CD14-positive monocyte (primary cell): Measurements from ENCODE around the gene NFRKB. TPM values are rescaled to one million over a fixed set of nuclear protein-coding genes. Genes with fewer than 3 reads are reported as not detected.

Experiments
- DNase-seq, 3 donors: peaks; one replicate each; pipeline ENCODE4 v3.0.0-alpha.2; 2011 to 2022
- H2AFZ ChIP-seq: 2 replicates; pipeline ENCODE4 v1.6.0; 2012; ENCODE audit warnings: mild to moderate bottlenecking, low read depth, low read length, inconsistent platforms; ENCODE audit not compliant: insufficient read depth, poor library complexity, severe bottlenecking
- H3K27ac ChIP-seq, 2 donors: 1 replicate in 1 of 2; 2 replicates in 1 of 2; pipeline ENCODE4 v1.5.1; 2012 to 2013; ENCODE audit warnings: low read length in 2 of 2, control low read depth in 1 of 2, inconsistent platforms in 1 of 2, low read depth in 1 of 2, mild to moderate bottlenecking in 1 of 2
- H3K27me3 ChIP-seq, 2 donors: one replicate each; pipeline versions ENCODE4 v1.6.0 to v1.6.1; 2011 to 2013; ENCODE audit warnings: low read length in 2 of 2; ENCODE audit not compliant: control insufficient read depth in 2 of 2, insufficient read depth in 2 of 2
- H3K36me3 ChIP-seq, 2 donors: replicated peaks in 1 of 2; 1 replicate in 1 of 2; 2 replicates in 1 of 2; pipeline versions ENCODE4 v1.5.1 to v1.6.1; 2012 to 2013; ENCODE audit warnings: low read length in 2 of 2, control low read depth in 1 of 2, inconsistent platforms in 1 of 2, mild to moderate bottlenecking in 1 of 2; ENCODE audit not compliant: insufficient read depth in 2 of 2, control insufficient read depth in 1 of 2
- H3K4me1 ChIP-seq, 2 donors: 1 replicate in 1 of 2; 2 replicates in 1 of 2; pipeline versions ENCODE4 v1.5.1 to v1.6.1; 2012 to 2013; ENCODE audit warnings: low read length in 2 of 2, control low read depth in 1 of 2, inconsistent platforms in 1 of 2, mild to moderate bottlenecking in 1 of 2, moderate library complexity in 1 of 2; ENCODE audit not compliant: insufficient read depth in 2 of 2, control insufficient read depth in 1 of 2
- H3K4me2 ChIP-seq: replicated peaks from 2 replicates; pipeline ENCODE3; 2012; ENCODE audit warnings: low read length, moderate library complexity, mild to moderate bottlenecking; ENCODE audit not compliant: poor library complexity, severe bottlenecking; ENCODE audit errors: extremely low read depth
- H3K4me3 ChIP-seq, 3 experiments: fragments of 200-600 bp in 1 of 3; sonication (generic) in 1 of 3; replicated peaks in 1 of 3; 1 replicate in 2 of 3; 2 replicates in 1 of 3; pipeline ENCODE4 v1.5.1; 2011 to 2013; ENCODE audit warnings: low read length in 3 of 3, mild to moderate bottlenecking in 3 of 3, control low read depth in 2 of 3, low read depth in 2 of 3, inconsistent platforms in 1 of 3, moderate library complexity in 1 of 3
- H3K79me2 ChIP-seq: 2 replicates; pipeline ENCODE4 v1.6.0; 2012; ENCODE audit warnings: mild to moderate bottlenecking, control low read depth, inconsistent platforms, low read length, moderate library complexity; ENCODE audit not compliant: insufficient read depth
- H3K9ac ChIP-seq: 2 replicates; pipeline ENCODE4 v1.6.0; 2017; ENCODE audit warnings: low read length, mild to moderate bottlenecking; ENCODE audit not compliant: insufficient read depth, poor library complexity, severe bottlenecking
- H3K9me3 ChIP-seq, 2 donors: replicated peaks in 1 of 2; 1 replicate in 1 of 2; 2 replicates in 1 of 2; pipeline versions ENCODE4 v1.5.1 to v1.6.1; 2012 to 2013; ENCODE audit warnings: low read length in 2 of 2, control low read depth in 1 of 2; ENCODE audit not compliant: control insufficient read depth in 1 of 2, insufficient read depth in 1 of 2
- H4K20me1 ChIP-seq: 2 replicates; pipeline ENCODE4 v1.6.0; 2012; ENCODE audit warnings: mild to moderate bottlenecking, low read length, control low read depth, moderate library complexity; ENCODE audit not compliant: insufficient read depth
- H3K27ac Mint-ChIP-seq, 7 donors: one replicate each; pipeline ENCODE4 v1.8.0; 2020; ENCODE audit warnings: mild to moderate bottlenecking in 7 of 7, mixed read lengths in 7 of 7, moderate library complexity in 6 of 7, inconsistent platforms in 2 of 7
- H3K27me3 Mint-ChIP-seq, 3 donors: one replicate each; pipeline ENCODE4 v1.8.0; 2021 to 2022; ENCODE audit warnings: low read depth in 3 of 3, mild to moderate bottlenecking in 3 of 3, mixed read lengths in 3 of 3, moderate library complexity in 3 of 3, inconsistent platforms in 1 of 3
- H3K36me3 Mint-ChIP-seq, 2 donors: one replicate each; pipeline ENCODE4 v1.8.0; 2020; ENCODE audit warnings: mixed read lengths in 2 of 2, inconsistent platforms in 1 of 2, mild to moderate bottlenecking in 1 of 2
- H3K4me1 Mint-ChIP-seq: one replicate; pipeline ENCODE4 v1.8.0; 2020; ENCODE audit warnings: mild to moderate bottlenecking, mixed read lengths
- H3K4me3 Mint-ChIP-seq, 2 donors: one replicate each; pipeline ENCODE4 v1.8.0; 2020; ENCODE audit warnings: mild to moderate bottlenecking in 2 of 2, mixed read lengths in 2 of 2, moderate library complexity in 1 of 2
- H3K9me3 Mint-ChIP-seq, 7 donors: one replicate each; pipeline ENCODE4 v1.8.0; 2020 to 2022; ENCODE audit warnings: mixed read lengths in 7 of 7, mild to moderate bottlenecking in 6 of 7, moderate library complexity in 6 of 7, inconsistent platforms in 2 of 7
- WGBS: methylation state at CpG from one replicate; pipeline ENCODE4 v1.1.5; 2013; ENCODE audit warnings: missing lambda C conversion rate; ENCODE audit not compliant: insufficient coverage; 5-methylcytosine and 5-hydroxymethylcytosine counted together
- intact Hi-C, 2 donors: fragments of 100-400 bp; cut with micrococcal nuclease; formaldehyde crosslinking; loops; one replicate each; pipeline versions ENCODE4 v1.15.0 to v1.15.1; 2023
- polyA plus RNA-seq, 3 donors: library from polyadenylated mRNA; depleted of rRNA in 1 of 3; unstranded in 2 of 3; stranded (reverse) in 1 of 3; fragments of 300-500 nt in 2 of 3; fragments of >200 nt in 1 of 3; fragmentation: Illumina TruSeq in 2 of 3; gene quantifications; 1 replicate in 2 of 3; 2 replicates in 1 of 3; pipeline ENCODE4 v1.2.3, GENCODE V29; 2012 to 2021
- TF ChIP-seq, protein P1 (sequence below): fragments of 200-600 bp; IDR thresholded peaks from one replicate; pipeline ENCODE4 v1.8.0; 2022; ENCODE audit warnings: antibody characterized with exemption, mild to moderate bottlenecking

Gene NFRKB
- polyA plus RNA-seq, 3 donors = 5.8 to 25.6 (median 9.1) TPM

DNA sequence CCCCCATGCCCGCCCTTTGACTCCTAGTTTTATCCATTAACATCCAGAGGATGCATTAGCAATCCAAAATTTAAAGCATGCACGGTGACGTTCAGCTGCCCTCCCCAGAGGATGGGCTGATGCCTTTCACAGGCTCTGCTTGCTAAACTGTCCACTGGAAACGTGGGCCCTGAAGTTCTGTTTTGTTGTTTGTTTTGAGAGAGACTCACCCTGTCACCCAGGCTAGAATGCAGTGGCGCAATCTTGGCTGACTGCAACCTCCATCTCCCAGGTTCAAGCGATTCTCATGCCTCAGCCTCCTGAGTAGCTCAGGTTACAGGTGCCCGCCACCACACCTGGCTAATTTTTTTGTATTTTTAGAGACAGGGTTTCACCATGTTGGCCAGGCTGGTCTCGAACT lies 39.3 kb downstream of the NFRKB start:
- peaks cover 0 to 2% of the 10 kb centered on the region in 2 donors for H3K4me1 ChIP-seq
- H3K27me3 Mint-ChIP-seq = peaks cover 0 to 3% (median under 1%) of the 10 kb centered on the region in 3 donors

DNA sequence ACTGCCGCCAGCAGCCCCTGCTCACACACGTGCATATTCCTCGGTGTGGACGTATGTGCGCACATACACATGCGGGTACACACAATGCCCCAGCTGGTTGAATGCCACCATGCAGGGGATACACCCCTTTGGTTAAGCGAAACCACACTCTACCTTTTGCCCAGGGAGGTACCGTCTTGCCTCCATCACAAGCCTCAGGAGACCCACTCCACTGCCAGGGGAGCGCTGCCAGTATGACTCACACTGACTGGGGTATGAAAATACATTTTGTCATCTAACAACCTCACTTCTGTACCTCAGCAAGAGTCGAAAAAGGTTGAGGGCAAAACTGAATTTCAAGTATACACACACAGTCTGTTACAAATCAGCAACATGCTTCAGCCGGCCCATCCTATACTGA lies 40.3 kb downstream of the NFRKB start:
- TF ChIP-seq, protein P1, sequence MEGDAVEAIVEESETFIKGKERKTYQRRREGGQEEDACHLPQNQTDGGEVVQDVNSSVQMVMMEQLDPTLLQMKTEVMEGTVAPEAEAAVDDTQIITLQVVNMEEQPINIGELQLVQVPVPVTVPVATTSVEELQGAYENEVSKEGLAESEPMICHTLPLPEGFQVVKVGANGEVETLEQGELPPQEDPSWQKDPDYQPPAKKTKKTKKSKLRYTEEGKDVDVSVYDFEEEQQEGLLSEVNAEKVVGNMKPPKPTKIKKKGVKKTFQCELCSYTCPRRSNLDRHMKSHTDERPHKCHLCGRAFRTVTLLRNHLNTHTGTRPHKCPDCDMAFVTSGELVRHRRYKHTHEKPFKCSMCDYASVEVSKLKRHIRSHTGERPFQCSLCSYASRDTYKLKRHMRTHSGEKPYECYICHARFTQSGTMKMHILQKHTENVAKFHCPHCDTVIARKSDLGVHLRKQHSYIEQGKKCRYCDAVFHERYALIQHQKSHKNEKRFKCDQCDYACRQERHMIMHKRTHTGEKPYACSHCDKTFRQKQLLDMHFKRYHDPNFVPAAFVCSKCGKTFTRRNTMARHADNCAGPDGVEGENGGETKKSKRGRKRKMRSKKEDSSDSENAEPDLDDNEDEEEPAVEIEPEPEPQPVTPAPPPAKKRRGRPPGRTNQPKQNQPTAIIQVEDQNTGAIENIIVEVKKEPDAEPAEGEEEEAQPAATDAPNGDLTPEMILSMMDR = no peak
- H3K36me3 ChIP-seq = peaks cover 4 to 13% of the 10 kb centered on the region in 2 donors
- H2AFZ ChIP-seq = no peak overlapping the region
- Mint-ChIP-seq H3K4me3 (no peak overlapping the region), H3K36me3 (peaks cover 6 to 9% of the 10 kb centered on the region in 2 donors), H3K27me3 (peaks cover 0 to 3% (median 3%) of the 10 kb centered on the region in 3 donors), H3K27ac (no peak overlapping the region), H3K9me3 (no peaks in the 10 kb centered on the region), H3K4me1 (peaks cover 15% of the 10 kb centered on the region)
- H3K9ac ChIP-seq = no peak overlapping the region
- H3K27me3 ChIP-seq = no peaks in the 10 kb centered on the region
- H3K4me3 ChIP-seq = no peak overlapping the region
- no peak overlapping the region for H3K27ac ChIP-seq
- no peak for DNase-seq
- peaks cover 0 to 2% of the 10 kb centered on the region in 2 donors for H3K4me1 ChIP-seq
- H4K20me1 ChIP-seq = no peaks in the 10 kb centered on the region
- intact Hi-C loops = no loop called here
- no peaks in the 10 kb centered on the region for H3K79me2 ChIP-seq
- H3K4me2 ChIP-seq = no peak overlapping the region
- H3K9me3 ChIP-seq = no peaks in the 10 kb centered on the region
- 89% methylated on average over 8 of the region's 11 CpGs for WGBS

More for the DNA sequence above, 39.3 kb downstream of the NFRKB start:
- no peak for DNase-seq
- intact Hi-C loops = no loop called here
- H3K4me3 ChIP-seq = no peak overlapping the region
- peak overlapping the region in 1 of 7 donors; percentile 37 for H3K27ac Mint-ChIP-seq
- H3K4me1 Mint-ChIP-seq = peaks cover 15% of the 10 kb centered on the region
- H3K36me3 ChIP-seq = peaks cover 5 to 23% of the 10 kb centered on the region in 2 donors
- no peaks in the 10 kb centered on the region for H3K9me3 Mint-ChIP-seq
- H4K20me1 ChIP-seq = no peaks in the 10 kb centered on the region
- no peak overlapping the region for H3K4me2 ChIP-seq
- no peak overlapping the region for H3K4me3 Mint-ChIP-seq
- H3K79me2 ChIP-seq = no peaks in the 10 kb centered on the region
- H3K9me3 ChIP-seq = no peaks in the 10 kb centered on the region
- H3K9ac ChIP-seq = no peak overlapping the region
- H3K36me3 Mint-ChIP-seq = peaks cover 8 to 17% of the 10 kb centered on the region in 2 donors
- no peaks in the 10 kb centered on the region for H3K27me3 ChIP-seq
- TF ChIP-seq, protein P1 = no peak
- no peak overlapping the region for H2AFZ ChIP-seq
- H3K27ac ChIP-seq = no peak overlapping the region
- 94% methylated on average over 5 of the region's 8 CpGs for WGBS
